Thyroid gland (tissue), 4 donors: ENCODE results near the gene NPTN.

Source experiments
- CTCF ChIP-seq, 6 experiments: fragments of 200-600 bp in 3 of 6; fragments of 450-650 bp in 3 of 6; sonication (generic) in 3 of 6; IDR thresholded peaks; one replicate each; pipeline ENCODE4 v1.5.1; 2016 to 2019; ENCODE audit warnings: antibody characterized with exemption in 6 of 6, mild to moderate bottlenecking in 2 of 6, inconsistent platforms in 1 of 6, moderate library complexity in 1 of 6
- POLR2A ChIP-seq, 2 donors: fragments of 450-650 bp; IDR thresholded peaks; one replicate each; pipeline ENCODE4 v1.6.1; 2017; ENCODE audit warnings: antibody characterized with exemption in 2 of 2, mild to moderate bottlenecking in 2 of 2, moderate library complexity in 1 of 2

GRCh38 chr15:73647259-73648013 is 14.2 kb upstream of the NPTN start:
- TF ChIP-seq CTCF (IDR thresholded peaks at IDR 0.05) (no peak), POLR2A (IDR thresholded peaks at IDR 0.05) (no peak)
